Natural killer cell treated with Interleukin-12 subunit alpha and Interleukin-12 subunit beta and Interleukin-15 and Interleukin-18, amount 100 ng/mL, for 72 hours (primary cell): ENCODE measurements around the gene HSPA5. TPM values are rescaled to one million over a fixed set of nuclear protein-coding genes. Genes with fewer than 3 reads are reported as not detected.
A peak's percentile ranks its signal among the peaks of the same experiment; 100 is the strongest.

Experiments
- ATAC-seq, 2 donors: fragments of 150-1000 bp; cut with Tn5 transposase in 1 of 2; sonication (Bioruptor Pico), chemical (Tn5 transposase) in 1 of 2; 2 replicates each; pipeline ENCODE4 v1.10.0; 2021
- DNase-seq: peaks from one replicate; pipeline ENCODE4 v3.0.0; 2022; ENCODE audit warnings: low spot score
- H3K27ac Mint-ChIP-seq, 2 donors: 1 replicate in 1 of 2; 2 replicates in 1 of 2; pipeline ENCODE4 v1.8.0; 2022; ENCODE audit warnings: mixed read lengths in 2 of 2, mild to moderate bottlenecking in 1 of 2, moderate library complexity in 1 of 2
- H3K27me3 Mint-ChIP-seq, 2 donors: 1 replicate in 1 of 2; 2 replicates in 1 of 2; pipeline ENCODE4 v1.8.0; 2022; ENCODE audit warnings: mixed read lengths in 2 of 2
- H3K36me3 Mint-ChIP-seq: one replicate; pipeline ENCODE4 v1.8.0; 2022; ENCODE audit warnings: mixed read lengths
- H3K4me1 Mint-ChIP-seq, 2 donors: 1 replicate in 1 of 2; 2 replicates in 1 of 2; pipeline ENCODE4 v1.8.0; 2022; ENCODE audit warnings: low read depth in 2 of 2, mixed read lengths in 2 of 2, mild to moderate bottlenecking in 1 of 2
- H3K4me3 Mint-ChIP-seq: one replicate; pipeline ENCODE4 v1.8.0; 2022; ENCODE audit warnings: mixed read lengths
- H3K9me3 Mint-ChIP-seq: 2 replicates; pipeline ENCODE4 v1.8.0; 2022; ENCODE audit warnings: mixed read lengths
- total RNA-seq, 2 donors: library from RNA; stranded (reverse); gene quantifications; one replicate each; pipeline ENCODE4 v1.2.3, GENCODE V29; 2022

Gene HSPA5
- total RNA-seq, 2 donors from 2014 or later: 319 to 344 TPM

DNA sequence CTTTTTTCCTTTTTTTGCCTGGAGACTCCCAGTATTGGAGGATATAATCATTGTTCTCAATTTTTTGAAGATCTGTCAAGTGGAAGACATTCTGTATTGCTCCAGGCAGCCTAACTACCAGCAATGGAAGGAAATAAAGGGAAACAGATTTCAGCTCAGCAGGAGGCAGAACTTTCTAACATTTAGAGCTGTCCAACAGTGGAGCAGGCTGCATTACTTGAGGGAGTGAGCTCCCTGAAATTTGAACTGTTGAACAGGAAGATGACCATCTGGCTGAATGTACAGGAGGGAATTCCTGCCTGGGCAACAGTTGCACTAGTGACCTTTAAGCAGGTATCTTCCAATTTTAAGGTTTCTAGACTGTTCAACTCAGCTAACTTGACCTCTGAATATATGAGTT, 19.4 kb upstream of the HSPA5 start:
- H3K4me3 Mint-ChIP-seq: peak overlapping the region; percentile 99
- DNase-seq: no peak
- peaks cover 29 to 34% of the 10 kb centered on the region in 2 donors for H3K4me1 Mint-ChIP-seq
- ATAC-seq: no peak
- H3K36me3 Mint-ChIP-seq: peaks cover 8% of the 10 kb centered on the region
- H3K9me3 Mint-ChIP-seq: no peaks in the 10 kb centered on the region
- H3K27ac Mint-ChIP-seq: peak overlapping the region; percentile 90 to 94
- no peaks in the 10 kb centered on the region for H3K27me3 Mint-ChIP-seq

DNA sequence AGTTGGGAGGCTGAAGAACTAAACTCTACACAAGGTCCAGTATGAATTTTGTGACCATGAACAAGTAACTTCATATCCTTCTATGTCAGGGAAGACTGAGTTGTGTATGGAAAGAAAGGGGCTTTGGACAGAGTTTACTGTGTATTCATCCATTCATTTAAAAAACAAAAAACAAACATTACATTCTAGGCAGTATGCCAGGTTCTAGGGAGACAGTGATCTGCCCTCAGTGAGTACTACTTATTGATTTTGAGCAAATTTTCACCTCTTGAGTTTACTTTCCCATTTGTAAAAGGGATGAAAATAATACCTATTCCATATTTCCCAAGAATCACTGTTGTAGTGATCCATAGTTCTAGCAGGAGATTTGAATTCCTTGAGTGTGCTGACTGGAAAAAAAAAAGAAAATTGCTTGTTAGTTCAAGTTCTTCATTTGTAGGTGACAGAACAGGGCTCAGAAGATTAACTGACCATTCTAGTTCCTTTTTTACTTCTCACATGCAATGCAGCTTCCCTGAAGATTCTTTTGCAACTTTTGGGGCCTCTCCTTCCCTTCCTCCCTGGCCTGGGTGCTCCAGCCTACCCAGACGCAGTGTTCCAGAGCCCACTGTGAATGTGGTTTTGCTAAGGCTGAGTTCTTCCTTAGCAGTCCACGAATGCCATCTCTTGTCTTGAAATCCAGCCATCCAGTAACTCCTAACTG, 17.8 kb upstream of the HSPA5 start:
- peaks cover 22 to 23% of the 10 kb centered on the region in 2 donors for H3K4me1 Mint-ChIP-seq
- ATAC-seq (no peak), DNase-seq (no peak)
- H3K36me3 Mint-ChIP-seq: peaks cover 8% of the 10 kb centered on the region
- no peaks in the 10 kb centered on the region for H3K27me3 Mint-ChIP-seq
- H3K9me3 Mint-ChIP-seq: no peaks in the 10 kb centered on the region
- peak overlapping the region in 1 of 2 donors; percentile 90 for H3K27ac Mint-ChIP-seq
- H3K4me3 Mint-ChIP-seq: no peak overlapping the region

DNA sequence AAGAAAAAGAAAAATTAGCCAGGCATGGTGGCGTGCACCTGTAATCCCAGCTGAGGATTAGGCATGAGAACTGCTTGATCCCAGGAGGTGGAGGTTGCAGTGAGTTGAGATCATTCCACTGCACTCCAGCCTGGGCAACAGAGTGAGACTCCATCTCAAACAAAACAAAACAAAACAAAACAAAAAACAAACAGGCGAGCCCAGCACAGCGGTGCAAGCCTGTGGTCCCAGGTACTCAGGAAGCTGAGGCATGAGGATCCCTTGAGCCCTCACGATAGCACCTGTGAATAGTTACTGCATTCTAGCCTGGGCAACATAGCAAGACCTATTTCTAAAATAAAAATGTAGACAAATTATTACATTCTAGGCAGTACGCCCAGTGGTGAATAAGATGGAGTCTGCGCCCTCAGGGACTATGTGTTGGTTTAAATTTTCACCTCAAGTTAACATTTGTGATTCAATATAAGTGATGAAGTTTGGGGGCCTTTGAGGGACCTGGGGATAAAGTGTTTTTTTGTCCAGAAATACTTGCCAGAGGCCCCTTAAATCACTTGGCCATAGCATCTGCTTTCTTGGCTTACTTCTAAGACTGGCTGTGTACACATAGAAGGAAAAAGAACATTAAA, 17.1 kb upstream of the HSPA5 start:
- DNase-seq (no peak), ATAC-seq (no peak)
- Mint-ChIP-seq H3K4me3 (no peak overlapping the region), H3K27me3 (no peaks in the 10 kb centered on the region), H3K36me3 (peaks cover 4% of the 10 kb centered on the region), H3K4me1 (peaks cover 17 to 19% of the 10 kb centered on the region in 2 donors), H3K27ac (no peak overlapping the region), H3K9me3 (no peaks in the 10 kb centered on the region)

DNA sequence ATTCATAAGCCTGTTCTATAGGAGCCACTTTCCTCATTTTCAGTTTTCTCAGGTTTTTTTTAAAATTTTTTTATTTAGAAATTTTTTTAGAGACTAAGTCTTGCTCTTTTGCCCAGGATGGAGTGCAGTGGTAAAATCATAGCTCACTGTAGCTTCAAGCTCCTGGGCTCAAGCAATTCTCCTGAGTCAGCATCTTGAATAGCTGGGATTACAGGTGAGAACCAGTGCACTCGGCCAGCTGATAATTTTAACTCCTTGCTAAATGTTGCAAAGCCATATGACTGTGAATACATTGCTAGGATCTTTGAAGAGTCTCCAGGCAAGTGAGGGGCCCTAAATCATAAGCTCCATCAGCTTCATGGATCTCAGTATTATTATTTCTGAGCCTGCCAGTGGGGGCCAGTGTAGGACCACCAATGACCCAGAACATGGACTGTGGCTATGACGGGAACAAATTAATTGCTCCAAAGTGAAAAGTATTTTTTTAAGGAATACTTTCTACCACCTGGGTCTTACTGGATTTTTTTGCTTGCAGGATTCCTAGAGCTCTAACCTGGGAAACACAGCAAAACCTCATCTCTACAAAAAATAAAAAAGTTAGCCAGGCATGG, 14.7 kb upstream of the HSPA5 start:
- Mint-ChIP-seq H3K27me3 (no peaks in the 10 kb centered on the region), H3K9me3 (no peaks in the 10 kb centered on the region), H3K4me1 (peaks cover 5 to 6% of the 10 kb centered on the region in 2 donors), H3K4me3 (no peak overlapping the region), H3K27ac (no peak overlapping the region), H3K36me3 (no peaks in the 10 kb centered on the region)
- DNase-seq: no peak
- ATAC-seq: no peak

DNA sequence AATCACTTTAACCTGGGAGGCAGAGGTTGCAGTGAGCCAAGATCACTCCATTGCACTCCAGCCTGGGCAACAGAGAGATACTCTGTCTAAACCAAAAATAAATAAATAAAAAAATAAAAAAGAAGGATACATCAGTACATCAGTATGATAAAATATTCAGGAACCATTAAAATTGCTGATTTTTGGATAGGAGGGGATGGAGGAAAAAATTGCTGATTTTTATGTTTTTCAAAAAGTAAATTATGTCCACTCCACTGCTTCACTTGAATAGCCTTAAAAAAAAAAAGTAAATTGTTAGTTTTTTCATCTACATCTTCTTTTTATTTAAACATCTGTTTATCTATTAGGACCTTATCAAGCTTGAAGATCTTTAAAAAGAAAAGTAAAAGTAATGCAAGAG, 13.1 kb upstream of the HSPA5 start:
- H3K4me1 Mint-ChIP-seq: no peaks in the 10 kb centered on the region

DNA sequence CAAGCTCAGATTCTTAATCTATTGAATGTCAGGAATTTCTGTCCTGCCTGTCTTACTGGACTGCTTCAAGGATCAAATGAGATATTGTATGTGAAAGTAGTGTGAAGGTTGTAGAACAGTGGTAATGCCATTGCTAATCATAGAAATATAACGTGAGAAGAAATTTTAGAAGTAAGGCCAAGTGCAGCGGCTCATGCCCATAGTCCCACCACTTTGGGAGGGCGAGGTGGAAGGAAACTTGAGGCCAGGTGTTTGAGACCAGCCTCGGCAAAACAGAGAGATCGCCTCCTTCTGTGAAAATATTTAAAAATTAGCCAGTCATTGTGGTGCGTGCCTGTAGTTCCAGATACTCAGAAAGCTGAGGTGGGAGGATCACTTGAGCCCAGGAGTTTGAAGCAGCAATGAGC, 5.1 kb upstream of the HSPA5 start:
- ATAC-seq (no peak), DNase-seq (no peak)
- no peaks in the 10 kb centered on the region for H3K36me3 Mint-ChIP-seq
- no peaks in the 10 kb centered on the region for H3K9me3 Mint-ChIP-seq
- H3K27ac Mint-ChIP-seq: no peak overlapping the region
- peaks cover 5 to 12% of the 10 kb centered on the region in 2 donors for H3K4me1 Mint-ChIP-seq
- H3K4me3 Mint-ChIP-seq: no peak overlapping the region
- H3K27me3 Mint-ChIP-seq: no peaks in the 10 kb centered on the region

More for the DNA sequence above, 13.1 kb upstream of the HSPA5 start:
- DNase-seq (no peak), ATAC-seq (no peak)
- H3K9me3 Mint-ChIP-seq: no peaks in the 10 kb centered on the region
- no peaks in the 10 kb centered on the region for H3K27me3 Mint-ChIP-seq
- H3K27ac Mint-ChIP-seq: no peak overlapping the region
- no peak overlapping the region for H3K4me3 Mint-ChIP-seq
- no peaks in the 10 kb centered on the region for H3K36me3 Mint-ChIP-seq

DNA sequence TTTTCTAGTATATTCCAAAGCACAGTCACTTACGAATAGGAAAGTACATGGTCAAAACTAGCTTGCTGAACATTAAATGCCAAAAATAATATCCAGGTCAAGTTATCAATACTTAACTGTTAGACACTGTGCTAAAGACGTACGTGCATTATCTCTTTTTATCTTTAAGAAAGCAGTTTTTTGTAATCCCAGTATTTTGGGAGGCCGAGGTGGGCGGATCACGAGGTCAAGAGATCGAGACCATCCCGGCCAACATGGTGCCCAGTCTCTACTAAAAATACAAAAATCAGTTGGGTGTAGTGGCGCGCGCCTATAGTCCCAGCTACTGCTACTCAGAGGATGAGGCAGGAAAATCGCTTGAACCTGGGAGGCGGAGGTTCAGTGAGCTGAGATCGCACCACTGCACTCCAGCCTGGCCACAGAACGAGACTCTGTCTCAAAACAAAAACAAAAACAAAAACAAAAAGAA, 2.7 kb upstream of the HSPA5 start:
- Mint-ChIP-seq H3K27ac (peak overlapping the region in 1 of 2 donors; percentile 59), H3K36me3 (peaks cover 5% of the 10 kb centered on the region), H3K9me3 (no peaks in the 10 kb centered on the region), H3K4me3 (no peak overlapping the region), H3K27me3 (no peaks in the 10 kb centered on the region), H3K4me1 (peaks cover 15 to 21% of the 10 kb centered on the region in 2 donors)
- ATAC-seq: no peak
- DNase-seq: no peak

DNA sequence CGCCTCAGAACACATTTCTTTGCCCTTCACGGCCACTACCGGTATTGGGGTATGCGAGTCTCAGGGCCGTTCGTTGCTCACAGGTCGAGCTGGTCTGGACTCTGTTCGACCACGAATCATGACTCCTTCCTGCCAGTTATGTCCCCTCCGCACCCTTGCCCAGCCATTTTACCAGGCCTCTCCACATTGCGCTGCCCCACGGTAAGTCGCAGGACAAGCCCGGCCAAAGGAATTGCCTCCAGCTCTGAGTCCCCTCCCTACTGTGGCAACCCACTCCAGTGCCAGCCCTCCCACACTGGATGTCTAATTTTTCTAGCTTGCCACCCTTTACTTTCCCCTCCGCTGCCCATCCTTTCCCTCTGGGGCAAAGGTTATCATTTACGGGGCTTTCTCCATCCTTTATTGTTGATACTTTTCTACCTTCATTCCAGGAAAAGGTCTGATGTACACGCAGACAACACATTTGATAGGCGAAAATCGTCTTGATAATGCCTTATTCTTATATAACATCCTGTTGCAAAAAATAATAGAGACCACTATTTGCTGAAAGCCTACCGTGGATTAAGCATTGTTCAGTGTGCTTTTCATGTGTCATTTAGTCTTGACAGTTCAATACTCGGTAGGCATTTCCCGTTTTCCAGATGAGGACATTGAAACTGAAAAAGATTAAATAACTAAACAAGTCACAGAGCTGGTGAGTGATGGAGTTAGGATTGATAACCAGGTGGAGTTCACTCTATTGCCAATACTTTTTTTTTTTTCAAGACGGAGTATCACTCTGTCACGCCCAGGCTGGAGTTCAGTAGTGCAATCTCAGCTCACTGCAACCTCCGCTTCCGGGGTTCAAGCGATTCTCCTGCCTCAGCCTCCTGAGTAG, 958 bp upstream of the HSPA5 start:
- H3K4me1 Mint-ChIP-seq: peaks cover 29 to 31% of the 10 kb centered on the region in 2 donors
- H3K4me3 Mint-ChIP-seq: peak overlapping the region; percentile 96
- ATAC-seq (peak; percentile 0 to 6), DNase-seq (no peak)
- H3K27me3 Mint-ChIP-seq: no peaks in the 10 kb centered on the region
- peak overlapping the region; percentile 94 to 97 for H3K27ac Mint-ChIP-seq
- H3K9me3 Mint-ChIP-seq: no peaks in the 10 kb centered on the region
- H3K36me3 Mint-ChIP-seq: peaks cover 13% of the 10 kb centered on the region

DNA sequence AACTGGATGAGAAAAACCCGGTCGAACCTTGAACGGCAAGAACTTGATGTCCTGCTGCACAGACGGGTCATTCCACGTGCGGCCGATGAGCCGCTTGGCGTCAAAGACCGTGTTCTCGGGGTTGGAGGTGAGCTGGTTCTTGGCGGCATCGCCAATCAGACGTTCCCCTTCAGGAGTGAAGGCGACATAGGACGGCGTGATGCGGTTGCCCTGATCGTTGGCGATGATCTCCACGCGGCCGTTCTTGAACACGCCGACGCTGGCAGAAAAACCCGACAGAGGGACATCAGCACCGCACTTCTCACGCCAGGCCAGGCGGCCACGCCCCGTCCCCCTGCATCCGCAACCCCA, 519 bp downstream of the HSPA5 start:
- Mint-ChIP-seq H3K27ac (peak overlapping the region; percentile 94 to 97), H3K9me3 (no peaks in the 10 kb centered on the region), H3K27me3 (no peaks in the 10 kb centered on the region), H3K4me1 (peaks cover 44 to 45% of the 10 kb centered on the region in 2 donors), H3K36me3 (peaks cover 28% of the 10 kb centered on the region), H3K4me3 (peak overlapping the region; percentile 96)
- ATAC-seq (peak; percentile 13 to 17), DNase-seq (no peak)

DNA sequence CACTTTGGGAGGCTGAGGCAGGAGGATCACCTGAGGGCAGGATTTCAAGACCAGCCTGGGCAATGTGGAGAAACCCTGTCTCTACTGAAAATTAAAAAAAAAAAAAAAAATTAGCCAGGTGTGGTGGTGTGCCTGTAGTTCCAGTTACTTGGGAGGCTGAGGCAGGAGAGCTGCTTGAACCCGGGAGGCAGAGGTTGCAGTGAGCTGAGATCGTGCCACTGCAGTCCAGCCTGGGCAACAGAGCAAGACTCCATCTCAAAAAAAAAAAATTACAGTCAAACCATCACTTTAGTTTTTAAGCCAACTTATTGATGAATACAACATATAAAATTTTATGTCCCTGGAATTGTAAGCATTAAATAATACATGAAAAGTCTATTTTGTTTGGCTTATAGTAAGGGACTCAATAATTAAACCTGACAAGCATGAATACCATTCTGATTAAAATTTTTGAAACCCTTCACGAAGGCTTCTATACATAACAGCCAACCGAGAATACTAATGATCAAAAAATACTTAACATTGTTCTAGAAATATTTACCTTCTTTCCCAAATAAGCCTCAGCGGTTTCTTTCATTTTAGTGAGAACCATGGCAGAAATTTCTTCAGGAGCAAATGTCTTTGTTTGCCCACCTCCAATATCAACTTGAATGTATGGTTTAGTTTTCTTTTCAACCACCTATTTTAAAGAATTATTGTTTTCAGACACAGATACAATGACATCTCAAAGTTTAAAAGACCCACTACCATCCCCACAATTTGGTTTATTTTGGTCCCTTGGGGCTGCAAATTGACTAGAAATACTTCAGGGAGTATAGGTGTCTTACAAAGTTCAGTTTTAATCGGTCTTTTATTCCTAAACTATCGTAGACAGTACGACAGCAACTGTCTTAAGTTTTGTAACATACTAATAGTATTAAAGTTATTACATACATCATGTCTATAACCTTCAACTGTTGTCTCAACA, 1.2 kb downstream of the HSPA5 start:
- DNase-seq (no peak), ATAC-seq (no peak)
- H3K27ac Mint-ChIP-seq: peak overlapping the region; percentile 94 to 97
- no peaks in the 10 kb centered on the region for H3K27me3 Mint-ChIP-seq
- H3K4me3 Mint-ChIP-seq: peak overlapping the region; percentile 96
- peaks cover 50 to 51% of the 10 kb centered on the region in 2 donors for H3K4me1 Mint-ChIP-seq
- H3K9me3 Mint-ChIP-seq: no peaks in the 10 kb centered on the region
- peaks cover 33% of the 10 kb centered on the region for H3K36me3 Mint-ChIP-seq

DNA sequence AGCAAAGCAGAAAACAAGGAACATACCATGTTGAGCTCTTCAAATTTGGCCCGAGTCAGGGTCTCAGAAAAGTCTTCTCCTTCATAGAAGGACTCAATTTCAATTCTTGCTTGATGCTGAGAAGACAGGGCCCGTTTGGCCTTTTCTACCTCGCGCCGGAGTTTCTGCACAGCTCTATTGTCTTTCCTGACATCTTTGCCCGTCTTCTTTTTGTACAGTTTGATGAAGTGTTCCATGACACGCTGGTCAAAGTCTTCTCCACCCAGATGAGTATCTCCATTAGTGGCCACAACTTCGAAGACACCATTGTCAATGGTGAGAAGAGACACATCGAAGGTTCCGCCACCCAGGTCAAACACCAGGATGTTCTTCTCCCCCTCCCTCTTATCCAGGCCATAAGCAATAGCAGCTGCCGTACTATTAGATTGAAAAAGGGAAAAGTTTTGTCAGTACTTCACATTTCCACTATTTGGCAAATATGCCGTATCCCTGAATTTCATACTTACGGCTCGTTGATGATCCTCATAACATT, 2.2 kb downstream of the HSPA5 start:
- Mint-ChIP-seq H3K4me3 (peak overlapping the region; percentile 96), H3K27ac (peak overlapping the region; percentile 94 to 97), H3K4me1 (peaks cover 50 to 52% of the 10 kb centered on the region in 2 donors), H3K9me3 (no peaks in the 10 kb centered on the region), H3K36me3 (peaks cover 33% of the 10 kb centered on the region), H3K27me3 (no peaks in the 10 kb centered on the region)
- DNase-seq (no peak), ATAC-seq (no peak)

DNA sequence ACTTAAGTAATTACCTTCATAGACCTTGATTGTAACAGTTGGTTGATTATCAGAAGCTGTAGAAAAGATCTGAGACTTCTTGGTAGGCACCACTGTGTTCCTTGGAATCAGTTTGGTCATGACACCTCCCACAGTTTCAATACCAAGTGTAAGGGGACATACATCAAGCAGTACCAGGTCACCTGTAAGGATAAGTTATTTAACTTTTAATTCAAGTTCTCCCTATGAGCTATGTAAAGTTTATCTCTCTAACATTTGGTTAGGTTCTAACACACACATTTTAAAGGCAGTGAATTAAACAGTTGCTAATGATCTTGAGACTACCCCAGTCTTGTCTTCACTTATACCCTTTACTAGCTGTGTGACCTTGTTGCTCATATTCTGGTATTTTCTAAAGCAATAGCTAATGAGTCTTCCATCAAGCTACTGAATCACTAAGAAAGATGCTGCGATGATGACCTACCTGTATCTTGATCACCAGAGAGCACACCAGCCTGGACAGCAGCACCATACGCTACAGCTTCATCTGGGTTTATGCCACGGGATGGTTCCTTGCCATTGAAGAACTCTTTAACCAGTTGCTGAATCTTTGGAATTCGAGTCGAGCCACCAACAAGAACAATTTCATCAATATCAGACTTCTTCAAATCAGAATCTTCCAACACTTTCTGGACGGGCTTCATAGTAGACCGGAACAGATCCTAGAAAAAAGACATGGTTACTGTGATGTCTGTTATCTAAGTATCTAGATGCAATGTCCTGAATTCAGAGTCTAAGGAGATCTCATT, 2.8 kb downstream of the HSPA5 start:
- Mint-ChIP-seq H3K9me3 (no peaks in the 10 kb centered on the region), H3K4me3 (peak overlapping the region; percentile 96), H3K27me3 (no peaks in the 10 kb centered on the region), H3K27ac (peak overlapping the region; percentile 94 to 97), H3K36me3 (peaks cover 33% of the 10 kb centered on the region), H3K4me1 (peaks cover 50 to 52% of the 10 kb centered on the region in 2 donors)
- ATAC-seq (no peak), DNase-seq (no peak)
